ENCODE results near the gene LGALS9C. TPM values are rescaled to one million over a fixed set of nuclear protein-coding genes. Genes with fewer than 3 reads are reported as not detected.

The LGALS9C gene
- total and polyA plus RNA-seq, 9 donors = 0.12 TPM; not detected in 8

Small RNAs within 50 kb of the gene (small RNA-seq; reads per million reads assigned to genes)
- gene AL353997.1 (not detected), gene AL353997.4 (not detected)

Other genes starting within 250 kb of the LGALS9C start
- 100 to 1,000 TPM; 127 to 245 (median 178) TPM for gene FLII, start 218.1 kb upstream of the LGALS9C start, total RNA-seq
- gene FLII, start 218.1 kb upstream of the LGALS9C start, polyA plus RNA-seq = 100 to 1,000 TPM; 132 to 152 TPM
- gene MIEF2, start 216.1 kb upstream of the LGALS9C start, total RNA-seq = 10 to 100 TPM; 15.1 to 36.1 (median 23.2) TPM
- gene MIEF2, start 216.1 kb upstream of the LGALS9C start, polyA plus RNA-seq = 10 to 100 TPM in 1 of 2 donors, 1 to 10 TPM in 1; 4.0 to 21.9 TPM
- 10 to 100 TPM; 19.6 to 35.7 (median 22.2) TPM for gene TOP3A, start 161.8 kb upstream of the LGALS9C start, total RNA-seq
- gene TOP3A, start 161.8 kb upstream of the LGALS9C start, polyA plus RNA-seq = 10 to 100 TPM; 12.6 to 19.9 TPM
- 10 to 100 TPM in 5 of 7 donors, 1 to 10 TPM in 2; 7.1 to 16.7 (median 14.0) TPM for gene SMCR8, start 161.5 kb upstream of the LGALS9C start, total RNA-seq
- gene SMCR8, start 161.5 kb upstream of the LGALS9C start, polyA plus RNA-seq = 10 to 100 TPM in 1 of 2 donors, 1 to 10 TPM in 1; 8.8 to 13.2 TPM
- gene SHMT1, start 113.2 kb upstream of the LGALS9C start, total RNA-seq = 10 to 100 TPM; 16.9 to 32.8 (median 21.3) TPM
- 10 to 100 TPM; 13.3 to 14.2 TPM for gene SHMT1, start 113.2 kb upstream of the LGALS9C start, polyA plus RNA-seq
- gene EVPLL, start 99.0 kb upstream of the LGALS9C start, total RNA-seq = not detected
- not detected for gene EVPLL, start 99.0 kb upstream of the LGALS9C start, polyA plus RNA-seq
- gene TBC1D28, start 167.6 kb downstream of the LGALS9C start, total RNA-seq = not detected
- gene TBC1D28, start 167.6 kb downstream of the LGALS9C start, polyA plus RNA-seq = not detected
- 10 to 100 TPM in 4 of 7 donors, 1 to 10 TPM in 3; 5.7 to 15.0 (median 10.5) TPM for gene FOXO3B, start 205.5 kb downstream of the LGALS9C start, total RNA-seq
- gene FOXO3B, start 205.5 kb downstream of the LGALS9C start, polyA plus RNA-seq = 1 to 10 TPM; 1.2 to 3.7 TPM

Measured in ovary (tissue), 9 donors.